HG03565 (cell line): ENCODE data around the gene GPR137.
"Not testable (repeated sequence)": the region's sequence is repeated elsewhere in the genome, so short reads cannot be mapped to it uniquely, and the experiment has no call there.

Experiments
- ATAC-seq: cut with Tn5 transposase; IDR thresholded peaks from one replicate; pipeline ENCODE4 v1.9.1; 2021; ENCODE audit warnings: mild to moderate bottlenecking, moderate library complexity; ENCODE audit not compliant: unreplicated experiment

Gene GPR137

GRCh38 chr11:64316672-64317324 lies 31.1 kb downstream of the GPR137 start:
- ATAC-seq = no peak

GRCh38 chr11:64317325-64317960 lies 31.8 kb downstream of the GPR137 start, which contains the start of gene TRMT112:
TRMT112 (minus strand) TSS chr11:64317559; CDS start chr11:64317526, 33 bp downstream.
- ATAC-seq = peak; percentile 50

GRCh38 chr11:64317961-64318765 lies 32.5 kb downstream of the GPR137 start, which contains the start of gene PRDX5:
PRDX5 (plus strand) TSS chr11:64318121; CDS start chr11:64318216, 95 bp downstream.
- ATAC-seq = peak; percentile 72

GRCh38 chr11:64318766-64319761 lies 33.4 kb downstream of the GPR137 start:
- no peak for ATAC-seq

GRCh38 chr11:64320556-64320955 lies 34.9 kb downstream of the GPR137 start:
- no peak for ATAC-seq

- ATAC-seq = no peak
Observed at GRCh38 chr11:64321026-64321425, 35.4 kb downstream of the GPR137 start.

- no peak for ATAC-seq
Observed at GRCh38 chr11:64321533-64321932, 35.9 kb downstream of the GPR137 start.

GRCh38 chr11:64322925-64323260 lies 37.2 kb downstream of the GPR137 start:
- no peak for ATAC-seq

GRCh38 chr11:64323373-64323772 lies 37.7 kb downstream of the GPR137 start:
- ATAC-seq = no peak

- not testable (repeated sequence) for ATAC-seq
Observed at GRCh38 chr11:64323984-64324383, 38.3 kb downstream of the GPR137 start.

GRCh38 chr11:64324692-64325469 lies 39.2 kb downstream of the GPR137 start:
- ATAC-seq = no peak

- no peak for ATAC-seq
Observed at GRCh38 chr11:64327375-64327774, 41.7 kb downstream of the GPR137 start.

GRCh38 chr11:64327993-64328392 lies 42.3 kb downstream of the GPR137 start:
- ATAC-seq = no peak

- no peak for ATAC-seq
Observed at GRCh38 chr11:64330888-64331287, 45.2 kb downstream of the GPR137 start.

- ATAC-seq = peak; percentile 41
Observed at GRCh38 chr11:64331569-64332371, 46.1 kb downstream of the GPR137 start.

- ATAC-seq = no peak
Observed at GRCh38 chr11:64333556-64333955, 47.9 kb downstream of the GPR137 start.

- peak; percentile 73 for ATAC-seq
Observed at GRCh38 chr11:64334764-64335735, 49.4 kb downstream of the GPR137 start.
